ENCODE data around the gene ADARB1.

GRCh38 chr21:45105906-45106485, 31.6 kb downstream of the ADARB1 start:
- TF ChIP-seq ZNF8 (CRISPR knock-in tag; IDR thresholded peaks at IDR 0.05) (no peak), ZFP30 (CRISPR knock-in tag; IDR thresholded peaks at IDR 0.05) (no peak), GLIS3 (CRISPR knock-in tag; IDR thresholded peaks at IDR 0.05) (no peak), ZFP3 (CRISPR knock-in tag; IDR thresholded peaks at IDR 0.05) (no peak), PPARA (CRISPR knock-in tag; IDR thresholded peaks at IDR 0.05; ENCODE audit: borderline replicate concordance) (no peak), BACH2 (CRISPR knock-in tag; IDR thresholded peaks at IDR 0.05; ENCODE audit: borderline replicate concordance) (no peak), POU6F1 (CRISPR knock-in tag; IDR thresholded peaks at IDR 0.05; ENCODE audit: borderline replicate concordance, low read depth) (no peak)
- TF ChIP-seq, protein P1, sequence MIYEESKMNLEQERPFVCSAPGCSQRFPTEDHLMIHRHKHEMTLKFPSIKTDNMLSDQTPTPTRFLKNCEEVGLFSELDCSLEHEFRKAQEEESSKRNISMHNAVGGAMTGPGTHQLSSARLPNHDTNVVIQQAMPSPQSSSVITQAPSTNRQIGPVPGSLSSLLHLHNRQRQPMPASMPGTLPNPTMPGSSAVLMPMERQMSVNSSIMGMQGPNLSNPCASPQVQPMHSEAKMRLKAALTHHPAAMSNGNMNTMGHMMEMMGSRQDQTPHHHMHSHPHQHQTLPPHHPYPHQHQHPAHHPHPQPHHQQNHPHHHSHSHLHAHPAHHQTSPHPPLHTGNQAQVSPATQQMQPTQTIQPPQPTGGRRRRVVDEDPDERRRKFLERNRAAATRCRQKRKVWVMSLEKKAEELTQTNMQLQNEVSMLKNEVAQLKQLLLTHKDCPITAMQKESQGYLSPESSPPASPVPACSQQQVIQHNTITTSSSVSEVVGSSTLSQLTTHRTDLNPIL (CRISPR knock-in tag; IDR thresholded peaks at IDR 0.05; ENCODE audit: low read depth): no peak
- TF ChIP-seq, protein P2, sequence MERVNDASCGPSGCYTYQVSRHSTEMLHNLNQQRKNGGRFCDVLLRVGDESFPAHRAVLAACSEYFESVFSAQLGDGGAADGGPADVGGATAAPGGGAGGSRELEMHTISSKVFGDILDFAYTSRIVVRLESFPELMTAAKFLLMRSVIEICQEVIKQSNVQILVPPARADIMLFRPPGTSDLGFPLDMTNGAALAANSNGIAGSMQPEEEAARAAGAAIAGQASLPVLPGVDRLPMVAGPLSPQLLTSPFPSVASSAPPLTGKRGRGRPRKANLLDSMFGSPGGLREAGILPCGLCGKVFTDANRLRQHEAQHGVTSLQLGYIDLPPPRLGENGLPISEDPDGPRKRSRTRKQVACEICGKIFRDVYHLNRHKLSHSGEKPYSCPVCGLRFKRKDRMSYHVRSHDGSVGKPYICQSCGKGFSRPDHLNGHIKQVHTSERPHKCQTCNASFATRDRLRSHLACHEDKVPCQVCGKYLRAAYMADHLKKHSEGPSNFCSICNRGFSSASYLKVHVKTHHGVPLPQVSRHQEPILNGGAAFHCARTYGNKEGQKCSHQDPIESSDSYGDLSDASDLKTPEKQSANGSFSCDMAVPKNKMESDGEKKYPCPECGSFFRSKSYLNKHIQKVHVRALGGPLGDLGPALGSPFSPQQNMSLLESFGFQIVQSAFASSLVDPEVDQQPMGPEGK (CRISPR knock-in tag; IDR thresholded peaks at IDR 0.05; ENCODE audit: borderline replicate concordance): no peak
- TF ChIP-seq, protein P3, sequence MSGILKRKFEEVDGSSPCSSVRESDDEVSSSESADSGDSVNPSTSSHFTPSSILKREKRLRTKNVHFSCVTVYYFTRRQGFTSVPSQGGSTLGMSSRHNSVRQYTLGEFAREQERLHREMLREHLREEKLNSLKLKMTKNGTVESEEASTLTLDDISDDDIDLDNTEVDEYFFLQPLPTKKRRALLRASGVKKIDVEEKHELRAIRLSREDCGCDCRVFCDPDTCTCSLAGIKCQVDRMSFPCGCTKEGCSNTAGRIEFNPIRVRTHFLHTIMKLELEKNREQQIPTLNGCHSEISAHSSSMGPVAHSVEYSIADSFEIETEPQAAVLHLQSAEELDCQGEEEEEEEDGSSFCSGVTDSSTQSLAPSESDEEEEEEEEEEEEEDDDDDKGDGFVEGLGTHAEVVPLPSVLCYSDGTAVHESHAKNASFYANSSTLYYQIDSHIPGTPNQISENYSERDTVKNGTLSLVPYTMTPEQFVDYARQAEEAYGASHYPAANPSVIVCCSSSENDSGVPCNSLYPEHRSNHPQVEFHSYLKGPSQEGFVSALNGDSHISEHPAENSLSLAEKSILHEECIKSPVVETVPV (CRISPR knock-in tag; IDR thresholded peaks at IDR 0.05): no peak
- TF ChIP-seq, protein P4, sequence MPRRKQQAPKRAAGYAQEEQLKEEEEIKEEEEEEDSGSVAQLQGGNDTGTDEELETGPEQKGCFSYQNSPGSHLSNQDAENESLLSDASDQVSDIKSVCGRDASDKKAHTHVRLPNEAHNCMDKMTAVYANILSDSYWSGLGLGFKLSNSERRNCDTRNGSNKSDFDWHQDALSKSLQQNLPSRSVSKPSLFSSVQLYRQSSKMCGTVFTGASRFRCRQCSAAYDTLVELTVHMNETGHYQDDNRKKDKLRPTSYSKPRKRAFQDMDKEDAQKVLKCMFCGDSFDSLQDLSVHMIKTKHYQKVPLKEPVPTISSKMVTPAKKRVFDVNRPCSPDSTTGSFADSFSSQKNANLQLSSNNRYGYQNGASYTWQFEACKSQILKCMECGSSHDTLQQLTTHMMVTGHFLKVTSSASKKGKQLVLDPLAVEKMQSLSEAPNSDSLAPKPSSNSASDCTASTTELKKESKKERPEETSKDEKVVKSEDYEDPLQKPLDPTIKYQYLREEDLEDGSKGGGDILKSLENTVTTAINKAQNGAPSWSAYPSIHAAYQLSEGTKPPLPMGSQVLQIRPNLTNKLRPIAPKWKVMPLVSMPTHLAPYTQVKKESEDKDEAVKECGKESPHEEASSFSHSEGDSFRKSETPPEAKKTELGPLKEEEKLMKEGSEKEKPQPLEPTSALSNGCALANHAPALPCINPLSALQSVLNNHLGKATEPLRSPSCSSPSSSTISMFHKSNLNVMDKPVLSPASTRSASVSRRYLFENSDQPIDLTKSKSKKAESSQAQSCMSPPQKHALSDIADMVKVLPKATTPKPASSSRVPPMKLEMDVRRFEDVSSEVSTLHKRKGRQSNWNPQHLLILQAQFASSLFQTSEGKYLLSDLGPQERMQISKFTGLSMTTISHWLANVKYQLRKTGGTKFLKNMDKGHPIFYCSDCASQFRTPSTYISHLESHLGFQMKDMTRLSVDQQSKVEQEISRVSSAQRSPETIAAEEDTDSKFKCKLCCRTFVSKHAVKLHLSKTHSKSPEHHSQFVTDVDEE (CRISPR knock-in tag; IDR thresholded peaks at IDR 0.05): no peak
